Measurements from ENCODE around the gene DBET.
"Not testable (repeated sequence)": the region's sequence is repeated elsewhere in the genome, so short reads cannot be mapped to it uniquely, and the experiment has no call there.

DBET gene

DNA sequence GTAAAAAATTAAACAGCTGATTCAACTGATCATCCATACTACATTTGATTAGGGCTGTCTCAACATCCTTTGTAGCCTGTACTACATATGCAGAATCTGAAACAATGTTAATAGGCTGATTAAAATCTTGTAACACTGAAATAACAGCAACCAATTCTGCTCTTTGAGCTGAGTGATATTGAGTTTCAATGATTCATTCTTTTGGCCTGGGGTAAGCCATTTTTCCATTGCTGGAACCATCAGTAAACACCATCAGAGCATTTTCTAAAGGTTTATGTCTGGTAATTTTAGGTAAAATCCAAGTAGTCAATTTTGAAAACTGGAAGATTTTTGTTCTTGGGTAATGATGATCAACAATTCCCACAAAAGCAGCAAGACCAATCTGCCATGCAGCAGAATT, 45.7 kb downstream of the DBET start:
- TF ChIP-seq ZC3H10 (CRISPR knock-in tag; IDR thresholded peaks at IDR 0.05) (0 out of 2 replicates have a peak, but pooled peaks have one; percentile 4), TCF4 (CRISPR knock-in tag; IDR thresholded peaks at IDR 0.05; ENCODE audit: borderline replicate concordance) (peak; percentile 50), CSDC2 (CRISPR knock-in tag; IDR thresholded peaks at IDR 0.05) (0 out of 2 replicates have a peak, but pooled peaks have one; percentile 50), SNAI2 (CRISPR knock-in tag; IDR thresholded peaks at IDR 0.05) (peak; percentile 52; the same call in 1 of the 2 replicates), ZNF8 (CRISPR knock-in tag; IDR thresholded peaks at IDR 0.05) (0 out of 2 replicates have a peak, but pooled peaks have one; percentile 33), PATZ1 (CRISPR knock-in tag; IDR thresholded peaks at IDR 0.05; ENCODE audit: borderline replicate concordance) (0 out of 2 replicates have a peak, but pooled peaks have one; percentile 29)
- ATAC-seq: not testable (repeated sequence)

DNA sequence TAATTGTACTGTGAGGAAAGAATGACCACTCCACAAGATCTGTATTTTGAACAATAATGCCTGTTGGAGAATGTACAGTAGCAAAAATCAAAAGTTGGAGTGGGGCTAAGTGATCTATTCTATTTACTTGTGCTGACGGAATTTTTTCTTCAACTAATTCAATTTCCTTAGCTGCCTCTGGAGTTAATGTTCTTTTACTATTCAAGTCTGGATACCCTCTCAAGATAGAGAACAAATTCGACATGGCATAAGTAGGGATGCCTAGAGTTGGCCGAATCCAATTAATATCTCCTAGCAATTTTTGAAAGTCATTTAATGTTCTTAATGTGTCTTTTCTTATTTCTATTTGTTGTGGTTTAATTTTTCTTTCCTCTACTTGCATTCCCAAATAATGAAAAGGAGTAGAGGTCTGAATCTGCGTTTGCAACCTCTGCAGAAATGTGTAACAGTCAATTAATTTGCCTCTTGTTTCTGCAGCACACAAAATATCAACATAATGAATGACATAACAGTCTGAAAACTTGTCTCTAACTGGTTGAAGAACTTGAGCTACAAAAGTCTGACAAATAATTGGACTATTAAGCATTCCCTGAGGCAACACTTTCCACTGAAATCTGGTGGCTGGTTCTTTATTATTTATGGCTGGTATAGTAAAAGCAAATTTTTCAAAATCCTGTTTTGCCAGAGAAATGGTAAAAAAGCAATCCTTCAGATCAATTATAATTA, 46.4 kb downstream of the DBET start:
- ATAC-seq: peak; percentile 29
- TF ChIP-seq ISL1 (CRISPR knock-in tag; IDR thresholded peaks at IDR 0.05) (peak; percentile 100), ZNF8 (CRISPR knock-in tag; IDR thresholded peaks at IDR 0.05) (peak; percentile 74; the same call in 1 of the 2 replicates), CSDC2 (CRISPR knock-in tag; IDR thresholded peaks at IDR 0.05) (peak; percentile 94; the same call in 1 of the 2 replicates), ZFP3 (CRISPR knock-in tag; IDR thresholded peaks at IDR 0.05) (peak; percentile 83), ESRRG (CRISPR knock-in tag; IDR thresholded peaks at IDR 0.05) (peak; percentile 97), TSHZ2 (CRISPR knock-in tag; IDR thresholded peaks at IDR 0.05) (peak; percentile 93), GLIS3 (CRISPR knock-in tag; IDR thresholded peaks at IDR 0.05) (peak; percentile 99), ZFP30 (CRISPR knock-in tag; IDR thresholded peaks at IDR 0.05) (0 out of 2 replicates have a peak, but pooled peaks have one; percentile 33), TCF4 (CRISPR knock-in tag; IDR thresholded peaks at IDR 0.05; ENCODE audit: borderline replicate concordance) (peak; percentile 98), ZNF565 (CRISPR knock-in tag; conservative IDR thresholded peaks at IDR 0.05; ENCODE audit: low read depth) (peak; percentile 81), ARNTL (CRISPR knock-in tag; IDR thresholded peaks at IDR 0.05; ENCODE audit: borderline replicate concordance, low read depth) (peak; percentile 80; the same call in 1 of the 2 replicates), PATZ1 (CRISPR knock-in tag; IDR thresholded peaks at IDR 0.05; ENCODE audit: borderline replicate concordance) (peak; percentile 87), SNAI2 (CRISPR knock-in tag; IDR thresholded peaks at IDR 0.05) (peak; percentile 95), ZC3H10 (CRISPR knock-in tag; IDR thresholded peaks at IDR 0.05) (peak; percentile 97), CSRNP3 (CRISPR knock-in tag; IDR thresholded peaks at IDR 0.05) (peak; percentile 98), POU6F1 (CRISPR knock-in tag; IDR thresholded peaks at IDR 0.05; ENCODE audit: borderline replicate concordance, low read depth) (peak; percentile 97; the same call in 1 of the 2 replicates)
- TF ChIP-seq, protein P1, sequence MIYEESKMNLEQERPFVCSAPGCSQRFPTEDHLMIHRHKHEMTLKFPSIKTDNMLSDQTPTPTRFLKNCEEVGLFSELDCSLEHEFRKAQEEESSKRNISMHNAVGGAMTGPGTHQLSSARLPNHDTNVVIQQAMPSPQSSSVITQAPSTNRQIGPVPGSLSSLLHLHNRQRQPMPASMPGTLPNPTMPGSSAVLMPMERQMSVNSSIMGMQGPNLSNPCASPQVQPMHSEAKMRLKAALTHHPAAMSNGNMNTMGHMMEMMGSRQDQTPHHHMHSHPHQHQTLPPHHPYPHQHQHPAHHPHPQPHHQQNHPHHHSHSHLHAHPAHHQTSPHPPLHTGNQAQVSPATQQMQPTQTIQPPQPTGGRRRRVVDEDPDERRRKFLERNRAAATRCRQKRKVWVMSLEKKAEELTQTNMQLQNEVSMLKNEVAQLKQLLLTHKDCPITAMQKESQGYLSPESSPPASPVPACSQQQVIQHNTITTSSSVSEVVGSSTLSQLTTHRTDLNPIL (CRISPR knock-in tag; IDR thresholded peaks at IDR 0.05; ENCODE audit: low read depth): peak; percentile 99

DNA sequence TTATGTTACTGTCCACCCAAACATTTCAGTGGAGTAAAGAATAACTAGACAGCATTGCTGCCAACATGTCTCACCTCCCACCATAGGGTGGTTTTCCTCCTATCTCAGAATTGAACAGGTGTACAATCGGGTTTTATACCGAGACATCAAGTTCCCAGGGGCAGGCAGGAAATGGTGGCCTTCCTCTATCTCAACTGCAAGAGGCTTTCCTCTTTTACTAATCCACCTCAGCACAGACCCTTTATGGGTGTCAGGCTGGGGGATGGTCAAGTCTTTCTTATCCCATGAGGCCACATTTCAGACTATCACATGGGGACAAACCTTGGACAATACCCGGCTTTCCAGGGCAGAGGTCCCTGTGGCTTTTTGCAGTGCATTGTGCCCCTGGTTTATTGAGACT, 48.6 kb downstream of the DBET start:
- ATAC-seq: not testable (repeated sequence)

DNA sequence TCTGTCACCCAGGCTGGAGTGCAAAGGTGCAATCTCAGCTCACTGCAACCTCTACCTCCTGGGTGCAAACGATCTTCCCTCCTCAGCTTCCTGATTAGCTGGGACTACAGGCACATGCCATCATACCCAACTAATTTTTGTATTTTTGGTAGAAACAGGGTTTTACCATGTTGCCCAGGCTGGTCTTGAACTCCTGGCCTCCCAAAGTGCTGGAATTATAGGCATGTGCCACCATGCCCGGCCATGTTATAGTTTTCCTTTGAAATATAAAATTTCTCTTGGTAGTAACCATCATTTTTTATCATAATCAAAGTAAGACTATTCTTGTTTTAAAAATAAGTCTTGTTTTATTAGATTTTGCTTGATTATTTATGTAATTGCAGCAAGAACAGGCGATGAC, 50.7 kb downstream of the DBET start:
- not testable (repeated sequence) for ATAC-seq

All from SK-N-SH treated with all-trans-retinoic acid at 6 μM for 48 hours (cell line).